Thyroid gland (tissue), 4 donors: ENCODE results near the gene DEK. TPM values are rescaled to one million over a fixed set of nuclear protein-coding genes. Genes with fewer than 3 reads are reported as not detected.

Experiments
- DNase-seq, 2 donors: peaks; one replicate each; pipeline ENCODE4 v3.0.0-alpha.2; 2019
- H3K27ac ChIP-seq, 3 donors: fragments of 200-600 bp; sonication (generic); 1 replicate in 2 of 3; 2 replicates in 1 of 3; pipeline ENCODE4 v1.5.1; 2016 to 2019; ENCODE audit warnings: mild to moderate bottlenecking in 1 of 3, moderate library complexity in 1 of 3
- H3K27me3 ChIP-seq: fragments of 200-600 bp; sonication (generic); one replicate; pipeline ENCODE4 v1.5.1; 2019
- H3K36me3 ChIP-seq, 2 donors: fragments of 200-600 bp; sonication (generic); one replicate each; pipeline ENCODE4 v1.5.1; 2016 to 2019
- H3K4me1 ChIP-seq, 2 donors: fragments of 200-600 bp; sonication (generic); one replicate each; pipeline ENCODE4 v1.5.1; 2017 to 2019
- H3K4me3 ChIP-seq, 3 donors: fragments of 200-600 bp; sonication (generic); replicated peaks in 1 of 3; 1 replicate in 2 of 3; 2 replicates in 1 of 3; pipeline ENCODE4 v1.5.1; 2016; ENCODE audit warnings: mild to moderate bottlenecking in 1 of 3
- H3K9me3 ChIP-seq: fragments of 200-600 bp; sonication (generic); one replicate; pipeline ENCODE4 v1.5.1; 2017
- CTCF ChIP-seq, 6 experiments: fragments of 200-600 bp in 3 of 6; fragments of 450-650 bp in 3 of 6; sonication (generic) in 3 of 6; IDR thresholded peaks; one replicate each; pipeline ENCODE4 v1.5.1; 2016 to 2019; ENCODE audit warnings: antibody characterized with exemption in 6 of 6, mild to moderate bottlenecking in 2 of 6, inconsistent platforms in 1 of 6, moderate library complexity in 1 of 6
- POLR2A ChIP-seq, 2 donors: fragments of 450-650 bp; IDR thresholded peaks; one replicate each; pipeline ENCODE4 v1.6.1; 2017; ENCODE audit warnings: antibody characterized with exemption in 2 of 2, mild to moderate bottlenecking in 2 of 2, moderate library complexity in 1 of 2
- WGBS, 2 donors: methylation state at CpG; one replicate each; pipeline ENCODE4 v1.1.5; 2017; 5-methylcytosine and 5-hydroxymethylcytosine counted together
- intact Hi-C: fragments of 100-400 bp; cut with DNase I; formaldehyde crosslinking; loops from one replicate; pipeline ENCODE4 v1.15.1; 2023
- total RNA-seq, 4 donors: library from RNA; depleted of rRNA; stranded (reverse); fragments of >200 nt; gene quantifications; one replicate each; pipeline ENCODE4 v1.2.3, GENCODE V29; 2016

Gene DEK
- total RNA-seq, 4 donors from 2014 or later = 165 to 211 (median 207) TPM

DNA sequence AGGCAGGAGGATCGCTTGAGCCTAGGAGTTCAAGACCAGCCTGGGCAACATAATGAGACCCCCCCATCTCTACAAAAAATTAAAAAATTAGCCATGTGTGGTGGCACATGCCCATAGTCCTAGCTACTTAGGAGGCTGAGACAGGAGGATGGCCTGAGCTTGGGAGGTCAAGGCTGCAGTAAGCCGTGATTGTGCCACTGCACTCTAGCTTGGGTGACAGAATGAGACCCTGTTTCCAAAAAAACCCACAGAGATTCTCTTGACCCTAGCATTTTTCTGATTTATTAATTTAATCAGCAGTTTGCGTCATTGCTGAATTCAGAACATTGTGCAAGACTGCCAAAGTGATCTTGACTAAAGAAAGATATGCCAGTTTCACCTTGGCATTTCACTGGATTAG, 72.3 kb downstream of the DEK start:
- peaks cover 0 to 6% of the 10 kb centered on the region in 2 donors for H3K36me3 ChIP-seq
- WGBS, 2 donors = 94 to 100% methylated on average over 3 of the region's 3 CpGs
- H3K4me3 ChIP-seq = no peak overlapping the region

GRCh38 chr6:18189196-18189595, 75.1 kb downstream of the DEK start:
- intact Hi-C loops = no loop called here
- Histone ChIP-seq H3K27ac (peak overlapping the region in 2 of 3 donors; percentile 87 to 98), H3K4me3 (no peak overlapping the region), H3K9me3 (no peaks in the 10 kb centered on the region), H3K4me1 (peaks cover 35 to 41% of the 10 kb centered on the region in 2 donors), H3K36me3 (peaks cover 0 to 6% of the 10 kb centered on the region in 2 donors), H3K27me3 (no peaks in the 10 kb centered on the region)
- TF ChIP-seq CTCF (IDR thresholded peaks at IDR 0.05) = no peak
- no peak for TF ChIP-seq POLR2A (IDR thresholded peaks at IDR 0.05)
- 96% methylated on average over 2 of the region's 2 CpGs for WGBS, 2 donors
- DNase-seq = no peak

More for the DNA sequence above, 72.3 kb downstream of the DEK start:
- H3K4me1 ChIP-seq = peaks cover 12 to 16% of the 10 kb centered on the region in 2 donors
- H3K9me3 ChIP-seq = no peaks in the 10 kb centered on the region
- no peak for DNase-seq
- intact Hi-C loops = no loop called here
- TF ChIP-seq CTCF (IDR thresholded peaks at IDR 0.05) = no peak
- TF ChIP-seq POLR2A (IDR thresholded peaks at IDR 0.05) = no peak
- H3K27me3 ChIP-seq = no peaks in the 10 kb centered on the region
- no peak overlapping the region for H3K27ac ChIP-seq

DNA sequence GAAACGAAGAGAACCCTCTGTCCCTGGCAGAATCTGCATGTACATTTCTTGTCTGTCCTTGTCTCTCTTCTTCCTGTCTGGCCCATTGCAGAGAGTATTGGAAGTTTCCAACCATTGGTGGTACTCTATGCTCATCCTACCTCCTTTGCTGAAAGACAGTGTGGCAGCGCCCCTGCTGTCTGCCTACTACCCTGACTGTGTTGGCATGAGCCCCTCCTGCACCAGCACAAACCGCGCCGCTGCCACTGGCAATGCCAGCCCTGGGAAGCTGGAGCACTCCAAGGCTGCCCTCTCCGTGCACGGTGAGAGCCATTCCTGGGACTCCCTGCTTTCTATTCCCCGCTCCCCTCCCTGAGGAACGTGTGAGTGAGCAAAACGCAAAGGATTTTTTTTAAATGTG, 76.6 kb downstream of the DEK start:
- WGBS, 2 donors = 77 to 81% methylated on average over 10 of the region's 10 CpGs
- H3K36me3 ChIP-seq = peaks cover 0 to 6% of the 10 kb centered on the region in 2 donors

GRCh38 chr6:18186540-18187250, 77.6 kb downstream of the DEK start:
- Histone ChIP-seq H3K36me3 (peaks cover 0 to 6% of the 10 kb centered on the region in 2 donors), H3K27me3 (no peaks in the 10 kb centered on the region), H3K9me3 (no peaks in the 10 kb centered on the region), H3K27ac (peak overlapping the region; percentile 87 to 98 (median 89)), H3K4me1 (peaks cover 44 to 56% of the 10 kb centered on the region in 2 donors), H3K4me3 (no peak overlapping the region)
- no peak for TF ChIP-seq POLR2A (IDR thresholded peaks at IDR 0.05)
- no peak for TF ChIP-seq CTCF (IDR thresholded peaks at IDR 0.05)
- 53 to 65% methylated on average over 4 of the region's 4 CpGs for WGBS, 2 donors
- DNase-seq = no peak
- intact Hi-C loops = no loop called here

More for the DNA sequence above, 76.6 kb downstream of the DEK start:
- H3K9me3 ChIP-seq = no peaks in the 10 kb centered on the region
- TF ChIP-seq CTCF (IDR thresholded peaks at IDR 0.05) = no peak
- TF ChIP-seq POLR2A (IDR thresholded peaks at IDR 0.05) = no peak
- peak overlapping the region; percentile 87 to 98 (median 89) for H3K27ac ChIP-seq
- peaks cover 40 to 51% of the 10 kb centered on the region in 2 donors for H3K4me1 ChIP-seq
- H3K27me3 ChIP-seq = no peaks in the 10 kb centered on the region
- no peak overlapping the region for H3K4me3 ChIP-seq
- intact Hi-C loops = no loop called here
- peak in 1 of 2 donors; percentile 29 for DNase-seq

GRCh38 chr6:18186033-18186432, 78.3 kb downstream of the DEK start:
- peak; percentile 95 to 96 for DNase-seq
- peaks cover 0 to 2% of the 10 kb centered on the region in 2 donors for H3K36me3 ChIP-seq
- H3K4me3 ChIP-seq = no peak overlapping the region
- 11 to 23% methylated on average over 2 of the region's 2 CpGs for WGBS, 2 donors
- no peaks in the 10 kb centered on the region for H3K9me3 ChIP-seq
- peak overlapping the region; percentile 88 to 98 (median 89) for H3K27ac ChIP-seq
- H3K4me1 ChIP-seq = peaks cover 48 to 56% of the 10 kb centered on the region in 2 donors
- TF ChIP-seq POLR2A (IDR thresholded peaks at IDR 0.05) (peak in 1 of 2 donors; percentile 30), CTCF (IDR thresholded peaks at IDR 0.05) (no peak)
- no peaks in the 10 kb centered on the region for H3K27me3 ChIP-seq
- intact Hi-C loops = no loop called here
